GM18519 (cell line): ENCODE measurements around the gene LONP2.
"Not testable (repeated sequence)": the region's sequence is repeated elsewhere in the genome, so short reads cannot be mapped to it uniquely, and the experiment has no call there.

Experiments used
- ATAC-seq: cut with Tn5 transposase; IDR thresholded peaks from one replicate; pipeline ENCODE4 v1.9.1; 2021; ENCODE audit warnings: mild to moderate bottlenecking, moderate library complexity; ENCODE audit not compliant: unreplicated experiment, low FRiP score

Gene LONP2

DNA sequence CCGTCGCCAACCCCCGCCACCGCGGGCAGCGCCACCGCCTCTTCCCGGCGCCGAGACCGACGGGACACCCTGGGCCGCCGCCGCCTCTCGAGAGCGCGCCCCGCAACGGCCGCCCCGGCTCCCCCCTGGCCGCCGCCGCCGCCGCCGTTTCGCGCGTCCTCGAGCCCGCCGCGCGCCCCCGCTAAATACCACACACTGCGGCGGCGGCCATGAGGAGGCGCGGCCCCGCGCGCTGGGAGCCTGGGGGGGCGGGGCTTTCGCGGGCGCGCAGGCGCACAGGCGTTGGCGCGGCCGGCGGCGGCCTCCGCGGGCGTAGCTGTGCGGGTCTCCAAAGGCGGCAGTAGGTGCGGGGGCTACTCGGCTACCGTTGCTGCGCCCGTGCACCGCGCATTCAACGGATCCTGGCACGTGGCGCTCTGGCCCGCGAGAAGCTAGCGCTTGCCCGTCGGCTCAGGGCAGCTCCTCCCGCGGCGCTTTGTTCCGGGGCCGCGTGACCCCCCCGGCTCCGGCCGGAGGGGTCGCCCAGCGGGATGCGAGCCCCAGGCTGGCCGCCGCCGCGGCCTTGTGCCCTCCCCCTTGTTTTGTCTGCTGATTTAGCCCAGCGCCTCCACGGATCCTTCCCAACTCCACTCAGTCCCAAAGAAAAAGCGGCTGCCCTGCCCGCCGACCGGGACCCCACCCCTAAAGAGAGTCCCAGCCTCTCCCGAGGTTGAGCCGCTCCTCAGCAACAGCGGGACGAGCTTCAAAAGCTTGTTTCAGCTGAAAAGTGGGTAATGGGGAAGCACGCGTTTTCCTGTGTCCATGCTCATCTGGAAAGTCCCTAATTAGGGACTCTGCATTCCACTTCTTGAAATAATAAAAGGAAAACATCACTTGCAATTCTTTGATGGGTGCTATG, 141.4 kb downstream of the LONP2 start, which contains the start of gene SIAH1:
Gene SIAH1 (minus strand): TSS at position 161 of the 898 bp plus-strand sequence. CDS start 22,985 bp downstream, outside the sequence.
- ATAC-seq: peak; percentile 57

DNA sequence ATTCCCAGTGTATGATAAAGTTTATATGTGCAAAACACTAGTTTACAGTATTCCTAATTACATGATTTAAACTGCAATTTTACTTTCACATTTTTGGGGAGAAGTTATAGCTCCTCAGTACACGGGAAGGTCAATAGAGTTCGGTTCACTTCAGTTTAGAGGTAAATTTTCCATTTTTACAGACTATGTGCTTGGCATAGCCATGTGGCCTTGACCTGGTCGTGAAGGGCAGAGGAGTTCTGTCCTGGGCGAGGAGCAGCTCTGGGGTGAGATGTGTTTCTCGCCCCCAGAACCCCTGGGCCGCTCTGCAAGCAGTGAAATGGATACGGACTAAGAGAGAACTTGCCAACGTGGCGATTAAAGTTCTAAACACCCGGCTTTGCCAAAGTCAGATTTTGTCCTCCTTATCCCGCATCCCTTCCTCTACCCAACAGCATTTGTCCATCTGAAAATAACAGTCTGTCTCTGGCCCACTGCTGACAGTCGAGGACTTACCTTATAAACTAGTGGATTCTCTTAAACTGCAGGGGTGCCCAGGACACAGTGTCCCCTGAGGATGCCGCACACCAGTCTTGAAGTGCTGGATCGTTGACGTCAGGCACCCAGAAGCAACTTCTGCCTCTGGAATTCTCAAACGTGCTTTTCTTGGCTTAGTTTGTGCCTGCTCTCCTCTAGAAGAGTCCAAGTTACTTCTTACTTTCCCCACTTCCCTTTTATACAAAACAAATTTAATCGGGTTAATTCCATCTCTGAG, 142.6 kb downstream of the LONP2 start:
- ATAC-seq: no peak

GRCh38 chr16:48392407-48392806, 148.3 kb downstream of the LONP2 start:
- ATAC-seq: no peak

GRCh38 chr16:48393485-48394354, 149.6 kb downstream of the LONP2 start:
- ATAC-seq: no peak

GRCh38 chr16:48394355-48394703, 150.2 kb downstream of the LONP2 start:
- no peak for ATAC-seq

DNA sequence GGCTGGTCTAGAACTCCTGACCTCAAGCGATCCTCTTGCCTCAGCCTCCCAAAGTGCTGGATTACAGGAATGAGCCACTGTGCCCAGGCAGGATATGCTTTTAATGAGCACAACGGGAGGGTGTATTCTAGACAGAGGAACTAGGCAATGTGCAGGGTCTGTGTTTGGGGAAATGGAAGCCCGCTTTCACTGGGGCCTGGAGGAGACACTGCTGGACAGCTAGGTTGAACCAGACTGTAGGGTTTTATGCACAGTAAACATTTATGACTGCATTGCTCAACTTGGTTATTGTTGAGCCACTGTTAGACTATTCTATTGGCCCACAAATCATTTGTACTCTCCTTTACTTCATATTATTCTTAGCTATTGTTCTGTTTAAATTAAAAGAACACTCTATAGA, 151.3 kb downstream of the LONP2 start:
- ATAC-seq: no peak

GRCh38 chr16:48402547-48402946, 158.4 kb downstream of the LONP2 start:
- ATAC-seq: not testable (repeated sequence)

- no peak for ATAC-seq
Measured at GRCh38 chr16:48405153-48405552, 161.1 kb downstream of the LONP2 start.

DNA sequence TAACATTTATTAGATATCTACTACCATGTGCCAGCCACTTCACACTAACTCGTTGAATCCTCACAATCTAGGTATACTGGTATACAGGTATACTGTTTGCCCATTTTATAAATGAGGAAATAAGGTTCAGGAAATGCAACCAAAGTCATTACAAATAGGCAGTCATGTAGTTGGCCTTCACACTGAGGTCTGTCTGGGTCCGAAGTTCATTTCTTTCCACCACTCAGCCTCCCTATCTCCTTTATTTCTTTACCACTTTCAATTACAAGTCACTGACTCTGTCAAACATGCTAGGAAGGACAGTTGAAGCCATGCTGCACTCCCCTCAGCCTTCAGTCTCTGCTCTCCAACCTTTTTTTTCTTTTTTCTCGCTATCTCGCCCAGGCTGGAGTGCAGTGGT, 161.8 kb downstream of the LONP2 start:
- no peak for ATAC-seq
